A673 (cell line): ENCODE data around the gene SNCB. TPM values are rescaled to one million over a fixed set of nuclear protein-coding genes. Genes with fewer than 3 reads are reported as not detected.

Experiments used
- BruUV-seq: library from RNA; stranded (reverse); fragments of 400-500 nt; replicated peaks from 2 replicates; lab custom pipeline; 2021; lab: Mats Ljungman, UMichigan
- CTCF ChIA-PET: fragments of 300-600 bp; sonication (Branson Sonifier 250); formaldehyde crosslinking; loops from one replicate; lab custom pipeline; 2022; ENCODE audit warnings: antibody characterized with exemption; lab: Charles Lee
- POLR2A ChIA-PET: fragments of 300-600 bp; sonication (Branson Sonifier 250); formaldehyde crosslinking; loops from one replicate; lab custom pipeline; 2022; ENCODE audit warnings: antibody characterized with exemption; ENCODE audit not compliant: low non-redundant PET; lab: Charles Lee
- DNase-seq: peaks from one replicate; pipeline ENCODE4 v3.0.0-alpha.2; 2015; ENCODE audit warnings: low spot score
- H3K27ac ChIP-seq: fragments of 200-600 bp; sonication (generic); 2 replicates; pipeline ENCODE4 v1.5.1; 2016; ENCODE audit warnings: mixed run types, low read depth, mild to moderate bottlenecking, mixed read lengths, antibody characterized with exemption, low read length; ENCODE audit not compliant: poor library complexity, severe bottlenecking
- H3K27me3 ChIP-seq: fragments of 200-600 bp; sonication (generic); replicated peaks from 2 replicates; pipeline ENCODE4 v1.6.1; 2017; ENCODE audit warnings: mixed run types, low read depth, mild to moderate bottlenecking, mixed read lengths, antibody characterized with exemption, low read length; ENCODE audit not compliant: insufficient read depth, poor library complexity
- H3K36me3 ChIP-seq: fragments of 200-600 bp; sonication (generic); 2 replicates; pipeline ENCODE4 v1.6.1; 2016; ENCODE audit warnings: mixed run types, mild to moderate bottlenecking, mixed read lengths, antibody characterized with exemption, low read length; ENCODE audit not compliant: insufficient read depth, poor library complexity, severe bottlenecking
- H3K4me1 ChIP-seq: fragments of 200-600 bp; sonication (generic); 2 replicates; pipeline ENCODE4 v1.6.1; 2017; ENCODE audit warnings: mixed run types, mild to moderate bottlenecking, mixed read lengths, antibody characterized with exemption, low read length; ENCODE audit not compliant: insufficient read depth, poor library complexity, severe bottlenecking
- H3K4me3 ChIP-seq: fragments of 200-600 bp; sonication (generic); 2 replicates; pipeline ENCODE4 v1.5.1; 2016; ENCODE audit warnings: low read depth, mixed run types, mild to moderate bottlenecking, mixed read lengths, low read length; ENCODE audit not compliant: poor library complexity, severe bottlenecking
- H3K9me3 ChIP-seq: fragments of 200-600 bp; sonication (generic); 2 replicates; pipeline ENCODE4 v1.6.1; 2016; ENCODE audit warnings: mixed run types, low read depth, mild to moderate bottlenecking, mixed read lengths, antibody characterized with exemption, low read length; ENCODE audit not compliant: poor library complexity, severe bottlenecking
- EZH2 ChIP-seq: fragments of 200-600 bp; sonication (generic); IDR thresholded peaks from 2 replicates; pipeline ENCODE4 v1.6.1; 2017; ENCODE audit warnings: borderline replicate concordance, low read depth, mild to moderate bottlenecking, mixed read lengths, antibody characterized with exemption, low read length; ENCODE audit not compliant: poor library complexity, severe bottlenecking
- intact Hi-C: fragments of 100-400 bp; cut with micrococcal nuclease; formaldehyde crosslinking; loops from one replicate; pipeline ENCODE4 v1.10.0; 2022; ENCODE audit not compliant: unreplicated experiment
- total RNA-seq: library from RNA; stranded (reverse); gene quantifications from 2 replicates; pipeline ENCODE4 v1.2.3, GENCODE V29; 2021
- TF ChIP-seq, protein P1 (sequence below): fragments of 300-800, 200-600 bp; sonication (generic); conservative IDR thresholded peaks from 2 replicates; pipeline ENCODE4 v1.5.1; 2017; ENCODE audit warnings: low read depth, mild to moderate bottlenecking, antibody characterized with exemption, low read length, moderate library complexity, mixed read lengths

SNCB gene
- total RNA-seq, 1 experiment from 2014 or later = not detected

DNA sequence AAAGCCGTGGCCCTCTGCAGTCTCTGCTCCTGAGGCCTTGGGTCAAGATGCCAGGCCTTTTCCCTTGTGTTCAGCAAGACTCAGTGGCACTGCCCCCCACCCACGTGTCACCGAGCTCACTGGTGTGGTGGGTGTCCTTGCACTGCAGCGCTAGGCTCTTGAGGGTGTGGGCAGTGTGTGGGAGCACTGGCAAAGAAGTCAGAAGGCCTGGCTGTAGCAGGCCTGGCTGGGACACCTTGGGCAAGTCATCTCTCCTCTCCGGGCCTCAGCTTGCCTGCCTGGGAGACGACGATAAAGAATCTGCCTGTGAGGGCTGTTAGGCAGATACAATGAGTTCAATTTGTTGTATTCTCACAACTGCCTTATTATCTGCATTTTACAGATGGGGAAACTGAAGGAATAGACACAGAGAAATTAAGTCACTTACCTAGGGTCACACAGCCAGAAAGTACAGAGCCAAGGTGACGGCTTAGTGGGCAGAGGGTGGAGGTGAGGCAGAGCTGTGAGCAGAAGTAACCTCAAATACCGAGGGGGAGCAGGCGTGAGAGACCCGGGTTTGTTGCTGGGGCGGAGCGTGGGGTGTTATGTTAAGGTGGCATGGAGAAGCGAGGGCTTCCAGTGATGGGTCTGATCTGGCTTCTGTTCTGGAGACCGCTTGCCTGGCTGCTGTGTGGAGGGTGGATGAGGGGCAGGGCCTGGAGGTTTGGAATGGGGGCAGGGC is 18.3 kb upstream of the SNCB start:
- POLR2A ChIA-PET = no interaction called here
- no peaks in the 10 kb centered on the region for H3K36me3 ChIP-seq
- DNase-seq = no peak
- CTCF ChIA-PET = interaction anchor here (2.3 kb wide), 1 partner anchor 12 kb away, joined by 11 read pairs; no protein-coding TSS in a partner anchor
- BruUV-seq = no TSS peak
- H3K27me3 ChIP-seq = no peaks in the 10 kb centered on the region
- TF ChIP-seq EZH2 = no peak
- TF ChIP-seq, protein P1, sequence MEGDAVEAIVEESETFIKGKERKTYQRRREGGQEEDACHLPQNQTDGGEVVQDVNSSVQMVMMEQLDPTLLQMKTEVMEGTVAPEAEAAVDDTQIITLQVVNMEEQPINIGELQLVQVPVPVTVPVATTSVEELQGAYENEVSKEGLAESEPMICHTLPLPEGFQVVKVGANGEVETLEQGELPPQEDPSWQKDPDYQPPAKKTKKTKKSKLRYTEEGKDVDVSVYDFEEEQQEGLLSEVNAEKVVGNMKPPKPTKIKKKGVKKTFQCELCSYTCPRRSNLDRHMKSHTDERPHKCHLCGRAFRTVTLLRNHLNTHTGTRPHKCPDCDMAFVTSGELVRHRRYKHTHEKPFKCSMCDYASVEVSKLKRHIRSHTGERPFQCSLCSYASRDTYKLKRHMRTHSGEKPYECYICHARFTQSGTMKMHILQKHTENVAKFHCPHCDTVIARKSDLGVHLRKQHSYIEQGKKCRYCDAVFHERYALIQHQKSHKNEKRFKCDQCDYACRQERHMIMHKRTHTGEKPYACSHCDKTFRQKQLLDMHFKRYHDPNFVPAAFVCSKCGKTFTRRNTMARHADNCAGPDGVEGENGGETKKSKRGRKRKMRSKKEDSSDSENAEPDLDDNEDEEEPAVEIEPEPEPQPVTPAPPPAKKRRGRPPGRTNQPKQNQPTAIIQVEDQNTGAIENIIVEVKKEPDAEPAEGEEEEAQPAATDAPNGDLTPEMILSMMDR = no peak
- H3K4me3 ChIP-seq = peak overlapping the region; percentile 79
- no peaks in the 10 kb centered on the region for H3K4me1 ChIP-seq
- intact Hi-C loops = no loop called here
- H3K27ac ChIP-seq = no peak overlapping the region
- H3K9me3 ChIP-seq = no peaks in the 10 kb centered on the region

DNA sequence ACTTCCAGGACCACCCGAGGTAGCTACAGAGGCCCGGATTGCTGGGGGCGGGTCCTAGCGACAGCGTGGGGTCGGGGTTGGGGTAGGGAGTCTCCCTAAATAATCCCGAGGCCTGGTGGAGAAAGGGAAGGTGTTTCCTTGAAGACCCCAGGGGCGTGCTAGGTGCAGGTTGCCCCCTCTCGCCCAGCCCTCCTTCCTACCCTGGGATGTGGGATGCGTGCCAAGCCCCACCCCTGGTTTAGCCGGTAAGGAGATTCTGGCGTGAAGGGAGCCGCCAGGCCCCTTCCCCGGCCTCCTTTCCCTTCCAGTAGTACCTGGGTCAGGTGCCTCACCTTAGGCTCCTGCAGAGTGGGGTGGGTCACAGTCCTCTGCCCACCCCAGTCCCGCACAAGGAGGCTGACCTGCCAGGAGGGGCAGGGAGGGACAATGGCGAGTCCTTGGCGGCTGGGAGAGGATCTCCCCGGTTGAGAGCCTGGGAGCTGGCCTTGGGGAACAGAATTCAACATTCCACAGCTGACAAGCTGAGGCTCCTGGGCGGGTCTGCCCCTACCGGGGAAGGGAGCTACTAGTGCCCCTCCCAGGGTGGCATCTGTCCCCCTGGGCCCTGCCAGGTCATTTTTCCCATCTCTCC is 17.6 kb upstream of the SNCB start:
- TF ChIP-seq, protein P1 = no peak
- TF ChIP-seq EZH2 = no peak
- no peaks in the 10 kb centered on the region for H3K9me3 ChIP-seq
- no TSS peak for BruUV-seq
- CTCF ChIA-PET = interaction anchor here (2.3 kb wide), 1 partner anchor 13 kb away, joined by 11 read pairs; no protein-coding TSS in a partner anchor
- intact Hi-C loops = no loop called here
- H3K36me3 ChIP-seq = no peaks in the 10 kb centered on the region
- no peaks in the 10 kb centered on the region for H3K4me1 ChIP-seq
- peak; percentile 52 for DNase-seq
- H3K4me3 ChIP-seq = peak overlapping the region; percentile 79
- no peaks in the 10 kb centered on the region for H3K27me3 ChIP-seq
- H3K27ac ChIP-seq = peak overlapping the region; percentile 82
- POLR2A ChIA-PET = no interaction called here

DNA sequence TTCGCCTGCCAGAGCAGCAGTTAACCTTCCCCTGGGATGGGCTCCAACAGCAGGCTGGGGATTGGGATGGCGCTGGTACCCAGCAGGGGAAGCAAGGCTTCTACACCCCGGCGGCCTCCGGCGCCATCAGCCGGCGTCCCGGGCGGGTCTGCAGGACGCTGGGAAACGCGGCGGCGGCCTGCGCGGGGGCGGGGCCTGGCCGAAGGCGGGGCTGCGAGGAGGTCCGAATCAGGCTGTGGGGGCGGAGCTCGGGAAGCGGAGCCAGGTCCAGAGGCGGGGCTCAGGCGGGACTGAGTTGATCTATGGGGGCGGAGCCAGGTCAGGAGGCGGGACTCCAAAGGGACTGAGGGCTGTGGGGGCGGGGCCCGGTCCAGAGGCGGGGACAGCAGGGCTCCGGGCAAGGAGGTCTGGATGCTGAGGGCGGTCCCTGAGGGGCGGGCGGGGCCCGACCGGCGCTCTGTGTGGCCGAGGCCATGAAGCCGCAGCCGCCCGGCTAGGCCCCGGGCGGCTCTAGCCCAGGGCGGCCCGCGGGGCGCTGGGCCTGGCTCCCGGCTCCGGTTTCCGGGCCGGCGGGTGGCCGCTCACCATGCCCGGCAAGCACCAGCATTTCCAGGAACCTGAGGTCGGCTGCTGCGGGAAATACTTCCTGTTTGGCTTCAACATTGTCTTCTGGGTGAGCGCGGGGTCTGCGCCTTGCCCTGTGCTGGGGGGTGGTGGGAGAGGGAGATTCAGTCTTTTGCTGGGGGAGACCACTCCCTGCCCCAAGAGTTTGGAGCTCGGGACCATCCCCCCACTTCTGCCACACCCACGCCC is 16.9 kb upstream of the SNCB start, which contains the start of gene TSPAN17:
Gene TSPAN17 (plus strand): TSS at position 455 of the 813 bp plus-strand sequence. CDS start 132 bp downstream, at position 587.
- TF ChIP-seq, protein P1 = peak; percentile 31; the same call in 1 of the 2 replicates
- TF ChIP-seq EZH2 = no peak
- Histone ChIP-seq H3K27ac (peak within 1 kb of the TSS; percentile 82), H3K27me3 (no peaks in the 10 kb centered on the region), H3K36me3 (no peaks in the 10 kb centered on the region), H3K9me3 (no peaks in the 10 kb centered on the region), H3K4me3 (peak within 1 kb of the TSS; percentile 79), H3K4me1 (no peaks in the 10 kb centered on the region)
- CTCF ChIA-PET = interaction anchor here (0.5 to 2.3 kb wide), 2 partner anchors 14 to 440 kb away, joined by 3 to 11 read pairs; no protein-coding TSS in a partner anchor
- intact Hi-C loops = no loop called here
- no TSS peak for BruUV-seq
- POLR2A ChIA-PET = no interaction called here
- DNase-seq = peak; percentile 97
